HG03432 (cell line): ENCODE results near the gene TCEANC2.
A peak's percentile ranks its signal among the peaks of the same experiment; 100 is the strongest.
"Not testable (repeated sequence)": the region's sequence is repeated elsewhere in the genome, so short reads cannot be mapped to it uniquely, and the experiment has no call there.

Experiments
- ATAC-seq: cut with Tn5 transposase; IDR thresholded peaks from one replicate; pipeline ENCODE4 v1.9.1; 2021; ENCODE audit warnings: mild to moderate bottlenecking, moderate library complexity; ENCODE audit not compliant: unreplicated experiment

Gene TCEANC2

DNA sequence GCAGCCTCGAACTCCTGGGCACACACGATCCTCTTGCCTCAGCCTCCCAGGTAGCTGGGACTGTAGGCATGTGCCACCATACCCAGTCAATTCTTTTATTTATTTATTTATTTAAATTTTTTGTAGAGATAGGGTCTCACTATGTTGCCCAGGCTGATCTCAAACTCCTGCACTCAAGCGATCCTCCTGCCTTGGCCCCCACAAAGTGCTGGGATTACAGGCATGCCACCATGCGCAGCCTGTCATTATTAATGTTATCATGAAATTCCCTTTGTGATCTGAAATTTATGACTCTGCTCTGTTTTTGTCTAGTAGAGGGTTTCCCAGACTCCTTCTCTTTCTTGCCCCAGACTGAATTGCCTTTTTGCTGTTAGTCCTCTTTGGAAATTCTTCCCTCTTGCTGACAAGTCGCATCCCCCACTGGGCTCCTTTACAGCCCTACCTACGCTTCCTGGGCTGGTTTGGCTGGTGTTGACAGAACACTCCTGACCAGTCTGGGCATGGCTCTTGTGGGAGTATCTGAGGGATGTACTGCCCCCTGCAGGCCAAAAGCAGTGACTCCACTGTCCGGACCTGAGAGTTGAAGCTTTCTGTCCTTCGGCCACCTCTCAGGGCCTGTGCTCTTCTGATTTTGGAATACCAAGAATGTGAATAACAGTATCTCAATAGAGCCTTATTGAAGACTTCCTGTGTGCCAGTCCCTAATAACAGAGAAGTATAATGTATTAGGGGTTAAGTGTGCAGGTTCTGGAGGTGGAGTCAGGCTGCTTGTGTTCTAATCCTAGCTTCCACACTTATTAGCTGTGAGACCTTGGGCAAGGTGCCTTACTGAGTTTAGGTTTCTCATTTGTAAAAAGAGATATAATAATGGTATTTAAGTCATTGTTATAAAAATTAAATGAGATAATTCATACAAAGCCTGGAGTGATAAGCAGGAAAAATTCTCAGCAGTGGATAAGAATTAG is 28.2 kb downstream of the TCEANC2 start:
- ATAC-seq: peak; percentile 84

DNA sequence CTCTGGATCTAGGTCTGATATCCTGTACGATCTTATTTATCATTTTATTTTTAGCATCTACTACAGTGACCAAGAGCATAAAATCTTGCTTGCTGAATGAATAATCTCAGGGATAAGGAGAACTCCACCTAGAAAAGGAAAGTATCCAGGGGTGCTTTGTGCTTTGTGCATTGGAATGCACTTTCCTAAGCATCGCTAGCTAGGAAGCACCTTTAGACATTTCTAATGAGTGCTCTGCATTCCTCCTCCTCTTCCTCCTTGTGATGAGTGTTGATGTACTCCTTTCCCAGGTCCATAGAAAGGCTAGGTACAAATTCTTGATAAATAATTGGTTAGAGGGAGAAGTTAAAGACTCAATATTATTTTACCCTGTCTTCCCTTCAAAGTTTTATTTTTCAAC is 31.4 kb downstream of the TCEANC2 start:
- no peak for ATAC-seq

DNA sequence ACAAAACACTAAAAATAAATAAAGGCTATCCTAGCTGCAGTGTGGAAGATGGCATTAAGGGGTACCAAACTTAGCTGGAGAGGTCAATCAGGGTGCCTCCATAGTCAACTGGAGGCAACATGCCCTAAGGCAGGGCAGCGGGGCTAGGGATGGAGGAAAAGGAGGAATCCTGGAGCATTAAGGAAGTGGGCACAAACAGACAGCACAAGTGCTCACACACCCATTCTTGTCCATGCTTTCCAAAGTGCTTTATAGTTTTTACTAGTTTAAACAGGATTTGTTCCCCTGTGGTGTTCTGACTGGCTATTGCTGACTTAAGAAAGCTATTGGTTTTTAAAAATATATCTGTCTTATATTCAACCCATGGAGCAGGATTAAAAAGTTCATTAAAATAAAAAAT is 33.3 kb downstream of the TCEANC2 start:
- no peak for ATAC-seq

DNA sequence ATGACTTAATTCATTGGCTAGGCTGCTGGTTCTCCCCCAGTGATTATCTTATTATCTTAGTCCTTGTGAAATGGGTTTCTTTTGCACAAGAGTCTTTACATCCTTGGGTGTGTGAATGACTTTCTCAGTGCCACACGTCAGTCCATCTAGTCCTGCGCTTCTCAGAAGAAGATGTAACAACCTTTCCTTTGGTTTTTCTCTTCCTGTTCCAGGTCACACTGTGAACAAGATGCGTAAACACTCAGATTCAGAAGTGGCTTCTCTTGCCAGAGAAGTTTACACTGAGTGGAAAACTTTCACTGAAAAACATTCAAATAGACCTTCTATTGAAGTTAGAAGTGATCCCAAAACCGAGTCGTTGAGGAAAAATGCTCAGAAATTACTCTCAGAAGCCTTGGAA is 35.0 kb downstream of the TCEANC2 start:
- ATAC-seq: no peak

DNA sequence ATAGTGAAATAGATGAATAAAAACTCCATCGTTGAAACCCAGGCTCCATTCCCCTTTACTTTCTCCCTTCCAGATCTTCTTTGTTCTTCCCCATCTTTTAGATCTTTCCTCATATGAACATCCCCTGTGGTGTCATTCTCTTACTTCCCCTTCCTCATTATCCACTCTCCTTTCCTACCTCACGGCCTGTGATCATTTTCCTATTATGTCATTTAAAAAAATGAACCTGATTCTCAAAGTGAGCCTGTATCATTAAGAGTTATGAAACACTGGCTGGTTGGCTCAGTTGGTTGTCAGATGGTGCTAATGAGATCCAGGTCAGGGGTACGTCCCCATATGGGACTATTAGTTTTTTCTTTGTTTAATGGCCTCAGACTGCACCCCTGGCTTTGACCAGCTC is 38.3 kb downstream of the TCEANC2 start:
- ATAC-seq: no peak

DNA sequence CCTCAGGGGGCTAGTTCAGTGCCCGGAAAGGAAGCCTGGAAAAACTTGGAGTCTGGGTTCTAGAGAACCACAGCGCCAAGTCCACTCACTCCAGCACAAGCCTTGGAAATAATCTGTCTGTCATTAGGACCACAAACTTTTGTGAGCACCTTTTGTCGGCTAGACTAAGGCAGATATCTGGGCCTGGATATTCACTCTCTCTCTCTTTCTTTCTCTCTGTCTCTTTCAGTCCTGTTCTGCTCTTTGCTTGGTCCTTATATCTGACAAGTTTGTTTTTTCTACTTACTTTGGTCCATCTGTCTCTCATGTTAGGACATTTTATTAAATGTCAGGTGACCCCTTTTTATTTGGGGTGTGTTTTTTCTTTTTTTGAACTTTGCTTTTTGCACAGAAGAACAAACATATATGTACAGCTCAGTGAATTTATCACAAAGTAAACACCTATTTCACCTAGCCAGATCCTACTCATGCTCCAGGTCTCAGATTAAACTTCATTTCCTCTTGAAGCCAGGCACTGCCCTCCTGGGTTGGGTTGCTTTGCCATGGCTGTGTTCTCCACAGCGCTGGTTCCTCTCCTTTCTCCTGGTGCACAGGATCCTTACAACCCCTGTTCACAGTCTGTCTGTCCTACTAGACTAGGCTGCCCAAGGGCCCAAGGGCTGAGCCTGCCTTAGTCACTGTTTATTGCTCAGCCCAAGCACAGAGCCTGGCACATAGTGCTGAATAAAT is 40.8 kb downstream of the TCEANC2 start:
- ATAC-seq: no peak

DNA sequence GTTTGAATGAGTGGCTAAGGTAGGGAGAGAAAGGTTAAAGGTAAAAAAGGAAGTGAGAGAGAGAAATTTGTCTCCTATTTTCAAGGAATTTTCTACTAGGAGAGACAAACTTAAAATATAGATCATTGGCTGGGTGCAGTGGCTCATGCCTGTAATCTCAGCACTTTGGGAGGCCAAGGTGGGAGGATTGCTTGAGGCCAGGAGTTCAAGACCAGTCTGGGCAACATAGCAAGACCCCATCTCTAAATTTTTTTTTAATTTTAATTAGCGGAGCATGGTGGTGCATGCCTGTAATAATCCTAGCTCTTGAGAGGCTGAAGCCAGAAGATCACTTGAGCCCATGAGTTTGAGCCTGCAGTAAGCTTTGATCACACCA is 41.3 kb downstream of the TCEANC2 start:
- ATAC-seq: not testable (repeated sequence)

DNA sequence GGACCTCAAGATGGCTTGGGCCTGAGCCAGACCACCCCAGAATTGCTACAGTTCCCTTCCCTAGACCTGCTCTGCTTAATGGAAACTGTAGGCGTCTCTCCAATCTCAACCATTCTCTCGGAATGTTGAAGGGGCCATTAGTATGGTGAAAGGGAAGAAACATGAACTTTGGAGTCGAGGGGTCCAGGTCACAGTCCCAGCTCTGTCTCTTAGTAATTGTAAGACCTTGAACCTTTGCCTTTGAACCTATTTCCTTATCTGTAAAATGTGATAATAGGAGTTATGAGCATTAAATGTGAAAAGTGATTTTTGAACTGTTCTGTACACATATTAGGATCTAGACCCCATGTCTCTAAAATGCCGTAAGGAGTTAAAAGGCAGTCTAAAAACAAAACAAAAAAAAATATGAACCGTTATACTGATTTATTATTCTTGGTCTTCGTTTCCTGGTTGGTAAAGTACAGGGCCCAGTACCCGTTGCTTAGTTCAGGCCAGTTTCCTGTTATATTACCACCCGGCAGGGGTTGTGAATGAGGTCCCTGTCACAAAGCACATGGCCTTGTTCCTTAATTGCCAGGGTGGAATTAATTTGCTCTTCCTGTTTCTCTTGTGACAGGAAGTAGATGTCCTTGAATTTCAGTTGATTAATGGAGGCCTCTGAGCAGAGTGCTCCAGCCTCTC is 42.3 kb downstream of the TCEANC2 start:
- no peak for ATAC-seq

DNA sequence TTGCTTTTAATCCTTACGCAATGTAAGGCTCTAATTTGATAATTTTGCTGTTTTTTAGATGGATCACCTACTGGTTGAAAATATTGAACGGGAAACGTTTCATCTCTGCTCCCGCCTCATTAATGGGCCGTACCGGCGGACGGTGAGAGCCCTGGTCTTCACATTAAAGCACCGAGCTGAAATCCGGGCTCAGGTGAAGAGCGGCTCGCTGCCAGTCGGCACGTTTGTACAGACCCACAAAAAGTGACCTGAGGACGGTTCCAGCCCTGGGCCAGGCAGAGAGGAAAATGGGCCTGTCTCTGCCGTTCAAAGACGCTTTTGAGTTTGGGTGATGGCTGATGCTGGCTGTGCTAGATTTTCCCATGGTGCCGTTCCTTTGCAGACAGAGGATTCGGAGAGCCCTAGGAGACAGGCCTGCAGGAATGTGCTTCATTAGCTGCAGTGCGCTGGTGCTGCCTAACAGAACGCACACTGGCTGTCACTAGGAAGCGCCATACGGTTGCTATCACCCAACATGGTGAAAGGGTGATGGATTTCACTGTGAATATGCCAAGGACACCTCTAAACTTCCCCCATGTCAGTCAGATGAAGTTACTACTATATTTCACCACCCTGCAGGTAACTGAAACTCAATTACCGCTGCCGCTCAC is 42.9 kb downstream of the TCEANC2 start:
- ATAC-seq: no peak

DNA sequence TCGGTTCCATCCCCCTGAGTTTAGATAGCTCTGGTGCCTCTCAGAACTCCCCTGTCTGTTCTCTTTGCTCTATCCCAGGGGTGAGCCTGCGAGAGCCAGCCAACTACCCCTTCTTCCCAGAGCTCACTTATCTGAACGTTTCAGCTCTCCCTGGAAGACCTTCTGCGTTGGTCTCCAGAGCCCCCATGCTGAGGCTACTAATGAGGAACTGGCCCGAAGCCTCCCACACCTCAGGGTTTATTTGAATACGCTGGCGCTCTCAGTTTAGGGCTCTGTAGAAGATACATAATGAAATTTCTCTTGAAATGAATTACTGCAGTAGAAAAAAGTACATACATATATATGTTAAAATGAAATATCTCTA is 43.5 kb downstream of the TCEANC2 start:
- ATAC-seq: no peak

DNA sequence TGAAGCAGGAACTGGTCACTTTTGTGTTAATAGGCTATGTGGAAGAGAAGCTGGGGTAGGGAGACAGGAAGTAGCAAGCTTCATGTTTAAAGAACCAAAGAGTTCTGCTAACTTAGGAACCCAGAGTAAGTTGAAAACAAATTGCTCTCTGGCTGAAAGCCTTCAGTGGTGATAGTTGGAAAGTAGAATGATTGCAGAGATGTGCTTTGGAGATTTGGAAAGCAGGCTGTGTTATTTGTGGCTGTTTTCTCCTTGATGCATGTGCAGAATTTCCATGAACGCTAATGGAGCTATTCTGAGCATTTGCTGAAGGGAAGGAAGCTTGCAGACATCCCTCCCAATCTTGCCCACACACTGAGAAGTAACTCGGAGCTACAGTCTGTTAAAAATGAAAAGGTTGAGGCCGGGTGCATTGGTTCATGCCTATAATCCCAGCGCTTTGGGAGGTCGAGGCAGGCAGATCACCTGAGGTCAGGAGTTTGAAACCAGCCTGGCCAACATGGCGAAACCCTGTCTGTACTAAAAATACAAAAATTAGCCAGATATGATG is 45.7 kb downstream of the TCEANC2 start:
- ATAC-seq: no peak

DNA sequence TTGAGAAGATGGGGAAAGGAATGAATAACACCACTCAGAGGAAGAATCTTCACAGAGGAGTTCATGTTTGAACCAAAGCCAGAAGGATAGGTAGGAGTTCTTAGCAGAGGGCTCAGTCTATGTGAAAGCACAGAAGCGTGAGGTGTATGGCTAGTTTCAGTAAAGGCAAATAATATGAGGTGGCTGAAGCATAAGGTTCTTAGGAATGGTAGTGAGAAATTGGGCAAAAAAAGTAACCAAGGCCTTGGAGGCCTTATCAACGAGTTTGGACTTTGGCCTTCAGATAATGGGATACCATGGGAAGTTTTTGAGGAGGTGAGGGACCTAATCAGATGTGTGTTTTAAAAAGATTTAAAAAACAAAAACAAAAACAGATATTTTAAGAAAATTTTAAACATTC is 47.1 kb downstream of the TCEANC2 start:
- no peak for ATAC-seq

DNA sequence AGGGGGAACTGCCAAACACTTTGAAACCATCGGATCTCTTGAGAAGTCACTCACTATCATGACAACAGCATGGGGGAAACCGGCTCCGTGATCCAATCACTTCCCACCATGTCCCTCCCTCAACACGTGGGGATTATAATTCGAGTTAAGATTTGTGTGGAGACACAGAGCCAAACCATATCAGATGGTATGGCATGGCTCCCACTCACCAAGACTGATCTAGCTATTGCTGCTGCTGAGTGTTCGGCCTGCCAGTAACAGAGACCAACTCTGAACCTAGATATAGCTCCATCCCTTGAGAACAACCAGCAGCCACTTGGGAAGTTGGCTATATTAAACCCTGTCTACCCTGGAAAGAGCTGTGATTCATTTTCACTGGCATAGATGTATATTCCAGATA is 50.0 kb downstream of the TCEANC2 start:
- no peak for ATAC-seq

DNA sequence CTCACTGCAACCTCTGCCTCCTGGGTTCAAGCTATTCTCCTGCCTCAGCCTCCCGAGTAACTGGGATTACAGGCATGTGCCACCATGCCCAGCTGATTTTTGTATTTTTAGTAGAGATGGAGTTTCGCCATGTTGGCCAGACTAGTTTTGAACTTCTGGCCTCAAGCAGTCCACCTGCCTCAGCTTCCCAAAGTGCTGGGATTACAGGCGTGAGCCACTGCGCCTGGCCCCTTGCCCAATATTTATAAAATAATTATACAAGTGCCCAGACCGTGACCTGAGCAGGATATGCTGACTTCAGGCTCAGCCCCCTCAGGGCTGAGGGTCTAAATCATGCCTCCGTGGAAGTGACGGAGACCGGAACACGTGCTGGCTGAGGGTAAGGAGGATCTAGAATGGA is 51.2 kb downstream of the TCEANC2 start:
- ATAC-seq: not testable (repeated sequence)

DNA sequence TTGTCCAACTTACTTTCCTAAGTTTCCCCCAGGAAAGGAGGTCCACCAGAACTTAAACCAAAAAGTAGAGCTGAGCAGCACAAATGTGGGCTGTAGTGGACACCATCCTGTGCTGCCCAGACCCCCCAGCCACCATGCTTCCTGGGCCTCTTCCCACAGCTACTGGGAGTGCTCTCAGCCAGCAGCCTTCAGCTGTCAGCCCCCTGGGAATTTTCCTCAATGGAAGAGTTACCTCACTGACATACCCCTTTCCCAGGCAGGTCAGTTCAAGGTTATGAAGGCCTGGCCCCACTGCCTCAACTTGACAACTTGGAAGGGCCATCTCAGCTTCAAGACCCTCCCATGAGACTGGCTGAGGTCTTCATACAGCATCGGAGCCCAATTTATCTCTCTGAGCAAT is 51.7 kb downstream of the TCEANC2 start:
- no peak for ATAC-seq

DNA sequence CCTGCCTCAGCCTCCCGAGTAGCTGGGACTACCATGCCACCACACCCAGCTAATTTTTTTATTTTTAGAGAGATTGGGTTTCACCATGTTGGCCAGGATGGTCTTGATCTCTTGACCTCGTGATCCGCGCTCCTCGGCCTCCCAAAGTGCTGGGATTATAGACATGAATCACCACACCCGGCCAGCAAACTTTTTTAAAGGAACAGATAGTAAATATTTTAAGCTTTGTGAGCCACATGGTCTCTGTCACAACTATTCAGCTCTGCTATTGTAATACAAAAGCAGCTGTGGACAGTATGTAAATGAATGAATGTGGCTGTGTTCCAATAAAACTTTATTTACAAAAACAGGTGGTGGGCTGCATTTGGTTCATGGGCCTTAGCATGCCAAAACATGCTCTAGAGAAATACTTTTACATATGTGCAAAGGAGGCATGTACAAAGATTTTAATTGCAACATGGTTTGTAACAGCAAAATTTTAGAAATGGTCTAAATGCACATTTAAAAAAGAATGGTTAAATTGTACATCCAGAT is 52.4 kb downstream of the TCEANC2 start:
- ATAC-seq: no peak

DNA sequence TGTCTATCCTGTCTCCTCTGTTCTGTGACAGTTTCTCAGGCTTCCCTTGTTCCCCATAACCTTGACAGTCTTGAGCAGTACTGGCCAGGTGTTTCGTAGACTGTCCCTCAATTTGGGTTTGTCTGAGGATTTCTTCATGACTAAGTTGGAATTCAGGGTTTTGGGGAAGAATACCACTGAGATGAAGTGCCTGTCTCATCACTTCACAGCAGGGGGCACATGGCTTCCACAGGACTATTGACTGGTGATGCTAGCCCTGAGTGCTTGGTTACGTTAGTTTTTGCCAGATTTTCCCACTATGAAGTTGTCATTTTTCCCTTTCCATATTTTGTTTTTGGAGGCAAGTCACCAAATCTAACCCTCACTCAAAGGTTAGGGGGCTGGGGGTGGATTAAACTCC is 53.7 kb downstream of the TCEANC2 start:
- no peak for ATAC-seq

DNA sequence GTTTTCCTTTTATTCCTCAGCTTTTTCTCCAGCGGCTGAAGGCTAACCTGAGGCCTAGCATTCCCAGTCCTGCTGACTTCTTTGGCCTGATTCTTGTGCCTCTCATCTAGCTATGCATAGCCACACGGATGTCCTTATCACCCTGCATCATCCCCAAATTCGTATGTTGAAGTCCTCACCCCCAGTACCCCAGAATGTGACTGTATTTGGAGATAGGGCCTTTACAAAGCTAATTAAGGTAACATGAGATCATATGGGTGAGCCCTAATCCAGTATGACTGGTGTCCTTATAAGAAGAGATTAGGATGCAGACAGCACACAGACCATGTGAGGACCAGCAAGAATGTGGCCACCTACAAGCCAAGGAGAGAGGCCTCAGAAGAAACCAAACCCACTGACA is 54.7 kb downstream of the TCEANC2 start:
- ATAC-seq: no peak

DNA sequence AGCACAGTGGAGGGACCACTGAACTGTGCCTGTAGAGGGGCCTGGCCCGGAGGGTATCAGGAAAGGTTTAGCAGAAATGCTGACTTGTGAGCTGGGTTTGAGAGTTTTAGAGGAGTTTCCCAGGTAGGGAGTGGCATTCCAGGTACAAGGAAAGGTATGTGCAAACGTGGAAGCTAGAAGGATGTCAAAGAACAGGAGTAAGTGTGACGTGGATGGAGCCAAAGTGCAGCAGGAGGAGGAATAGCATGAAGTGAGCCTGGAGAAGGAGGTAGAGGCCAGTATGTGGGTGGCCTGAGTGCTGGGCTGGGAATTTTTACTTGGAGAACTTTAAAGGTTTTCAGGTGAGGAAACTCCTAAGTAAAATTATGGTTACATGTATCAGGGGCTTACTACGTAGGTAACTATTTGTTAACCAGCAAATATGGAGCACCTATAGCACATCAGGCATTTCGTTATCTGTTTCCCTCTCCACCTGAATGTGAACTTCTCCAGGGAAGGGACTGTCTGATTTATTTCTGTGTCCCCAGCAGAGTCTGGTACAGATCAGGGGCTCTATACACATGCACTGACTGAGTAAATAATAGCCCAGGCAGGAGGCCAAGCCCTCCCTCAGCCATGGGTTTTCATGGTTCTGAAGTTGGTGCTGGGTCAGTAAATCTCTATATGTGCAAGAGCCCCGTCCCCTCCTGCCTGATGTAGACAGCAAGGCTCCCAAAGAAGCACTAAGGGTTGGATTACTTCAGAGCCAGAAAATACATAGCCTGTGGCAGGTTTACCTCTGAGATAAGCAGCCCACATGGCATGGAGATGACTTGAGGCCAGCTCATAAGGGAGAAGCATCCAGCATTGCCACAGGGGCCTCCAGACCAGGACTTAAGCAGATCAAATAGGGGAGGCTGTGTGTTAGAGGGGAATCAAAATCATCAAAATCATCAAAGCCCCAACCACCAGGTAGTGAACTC is 56.0 kb downstream of the TCEANC2 start:
- no peak for ATAC-seq

DNA sequence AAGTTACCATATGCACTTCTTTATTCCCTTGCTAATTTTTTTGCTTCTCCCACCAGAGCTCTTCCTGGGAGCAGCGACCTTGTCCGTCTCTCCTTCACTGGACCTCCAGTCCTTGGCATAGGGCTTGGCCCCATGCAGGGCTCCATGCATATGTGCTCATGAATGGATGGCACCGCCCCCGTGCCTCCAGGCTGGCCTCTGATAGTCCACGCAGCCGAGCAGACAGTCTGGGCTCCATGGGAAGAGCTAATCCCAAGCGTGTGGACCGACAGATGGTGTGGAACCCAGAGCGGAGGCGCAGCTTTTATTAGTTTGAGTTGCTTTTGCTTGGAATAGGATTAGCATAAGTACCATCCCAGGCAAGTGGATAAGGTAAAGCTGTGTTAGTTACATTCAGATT is 57.6 kb downstream of the TCEANC2 start:
- no peak for ATAC-seq
